Cardiac fibroblast (primary cell): Measurements from ENCODE around the gene EEFSEC.

ENCODE experiments used
- DNase-seq, 2 donors: peaks; one replicate each; pipeline versions ENCODE4 v3.0.0 to v3.0.0-alpha.2; 2010; ENCODE audit warnings: low read depth in 2 of 2
- H3K4me3 ChIP-seq, 2 donors: replicated peaks in 1 of 2; 1 replicate in 1 of 2; 2 replicates in 1 of 2; pipeline ENCODE4 v1.5.1; 2011; ENCODE audit warnings: low read depth in 2 of 2, low read length in 2 of 2, mild to moderate bottlenecking in 2 of 2, moderate library complexity in 1 of 2
- CTCF ChIP-seq: IDR thresholded peaks from one replicate; pipeline ENCODE4 v1.5.1; 2011; ENCODE audit warnings: low read depth, mild to moderate bottlenecking, low read length, inconsistent platforms

Gene EEFSEC

GRCh38 chr3:128133273-128133883 lies 19.9 kb upstream of the EEFSEC start:
- no peak overlapping the region for H3K4me3 ChIP-seq
- peak; percentile 74 to 82 for DNase-seq
- peak; percentile 71 for TF ChIP-seq CTCF

- TF ChIP-seq CTCF, result no peak
- no peak for DNase-seq
- no peak overlapping the region for H3K4me3 ChIP-seq
These were observed 9.8 kb upstream of the EEFSEC start for GRCh38 chr3:128143496-128143895.

GRCh38 chr3:128144512-128145187 lies 8.6 kb upstream of the EEFSEC start:
- no peak overlapping the region for H3K4me3 ChIP-seq
- TF ChIP-seq CTCF, result no peak
- DNase-seq, result no peak

- H3K4me3 ChIP-seq, result no peak overlapping the region
- no peak for TF ChIP-seq CTCF
- DNase-seq, result no peak
These were observed 8.0 kb upstream of the EEFSEC start for GRCh38 chr3:128145279-128145678.

- DNase-seq, result no peak
- no peak for TF ChIP-seq CTCF
- H3K4me3 ChIP-seq, result no peak overlapping the region
These were observed 7.1 kb upstream of the EEFSEC start for GRCh38 chr3:128146201-128146600.

- no peak overlapping the region for H3K4me3 ChIP-seq
- no peak for TF ChIP-seq CTCF
- DNase-seq, result no peak
These were observed 3.6 kb upstream of the EEFSEC start for GRCh38 chr3:128149650-128150049.
